Activated gamma-delta T cell treated with anti-CD3 and anti-CD28 coated beads, Interleukin-2, amount 50 U/mL, for 16 hours (primary cell): ENCODE results near the gene SMPD3.

Source experiments
- DNase-seq: peaks from one replicate; pipeline ENCODE4 v3.0.0-alpha.2; 2020; ENCODE audit warnings: low read depth

The SMPD3 gene

GRCh38 chr16:68331879-68332410 is 116.4 kb downstream of the SMPD3 start:
- no peak for DNase-seq

GRCh38 chr16:68328860-68329390 is 119.4 kb downstream of the SMPD3 start:
- DNase-seq: no peak

GRCh38 chr16:68328151-68328859 is 120.0 kb downstream of the SMPD3 start:
- peak; percentile 70 for DNase-seq

GRCh38 chr16:68324780-68325357 is 123.4 kb downstream of the SMPD3 start:
- no peak for DNase-seq

GRCh38 chr16:68324336-68324735 is 124.0 kb downstream of the SMPD3 start:
- no peak for DNase-seq

- DNase-seq: peak; percentile 26
These were observed 129.0 kb downstream of the SMPD3 start for GRCh38 chr16:68319185-68319908.

- no peak for DNase-seq
These were observed 135.2 kb downstream of the SMPD3 start for GRCh38 chr16:68313116-68313515.

- peak; percentile 86 for DNase-seq
These were observed 137.4 kb downstream of the SMPD3 start, which contains the start of the genes PRMT7 and SLC7A6OS for GRCh38 chr16:68310774-68311511. PRMT7 (plus strand) TSS chr16:68311019; CDS start chr16:68315980, 4,961 bp downstream. SLC7A6OS (minus strand) TSS chr16:68310946; CDS start chr16:68310926, 20 bp downstream.

GRCh38 chr16:68310437-68310773 is 137.9 kb downstream of the SMPD3 start:
- no peak for DNase-seq

- no peak for DNase-seq
These were observed 138.5 kb downstream of the SMPD3 start for GRCh38 chr16:68309799-68310198.
